ENCODE measurements around the gene KRTCAP3.

DNA sequence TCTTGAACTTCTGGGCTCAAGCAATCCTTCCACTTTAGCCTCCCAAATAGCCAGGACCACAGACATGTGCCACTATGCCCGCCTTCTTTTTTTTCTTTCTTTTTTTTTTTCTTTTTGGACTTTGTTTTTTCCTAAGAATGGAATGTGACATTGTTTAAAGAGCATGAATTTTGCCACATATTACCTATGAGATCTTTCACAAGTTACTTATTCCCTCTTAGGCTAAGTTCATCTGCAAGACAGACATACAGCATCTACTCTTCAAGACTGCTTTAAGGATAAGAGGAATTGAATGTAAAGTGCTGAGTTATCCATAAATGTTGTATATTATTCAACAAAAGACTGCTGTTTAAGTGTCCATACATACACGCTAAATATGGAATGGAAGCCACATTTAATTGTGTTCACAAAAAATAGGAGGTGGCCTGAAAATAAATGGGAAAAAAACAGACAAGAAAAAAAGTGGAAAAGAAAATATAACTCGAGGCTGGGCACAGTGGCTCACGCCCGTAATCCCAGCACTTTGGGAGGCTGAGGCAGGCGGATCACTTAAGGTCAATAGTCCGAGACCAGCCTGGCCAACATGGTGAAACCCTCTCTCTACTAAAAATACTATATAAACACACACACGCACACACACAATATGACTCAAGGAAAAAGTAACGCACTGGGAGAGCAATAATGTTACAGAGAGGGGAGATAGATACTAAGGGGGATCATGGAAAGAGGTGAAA, 29.6 kb upstream of the KRTCAP3 start:
- TF ChIP-seq CTCF (conservative IDR thresholded peaks at IDR 0.05 in 1 of 2, IDR thresholded peaks at IDR 0.05 in 1 of 2; ENCODE audit: low read depth in 1 of 2, low read length in 2 of 2) (no peak), EZH2 (IDR thresholded peaks at IDR 0.05; ENCODE audit: low read length, missing control alignments) (no peak)

All from fibroblast of lung (primary cell).